GM19463 (cell line): ENCODE results near the gene PLEKHM2.

ENCODE experiments used
- ATAC-seq: cut with Tn5 transposase; IDR thresholded peaks from one replicate; pipeline ENCODE4 v1.9.1; 2021; ENCODE audit warnings: mild to moderate bottlenecking, moderate library complexity; ENCODE audit not compliant: unreplicated experiment

Gene PLEKHM2

DNA sequence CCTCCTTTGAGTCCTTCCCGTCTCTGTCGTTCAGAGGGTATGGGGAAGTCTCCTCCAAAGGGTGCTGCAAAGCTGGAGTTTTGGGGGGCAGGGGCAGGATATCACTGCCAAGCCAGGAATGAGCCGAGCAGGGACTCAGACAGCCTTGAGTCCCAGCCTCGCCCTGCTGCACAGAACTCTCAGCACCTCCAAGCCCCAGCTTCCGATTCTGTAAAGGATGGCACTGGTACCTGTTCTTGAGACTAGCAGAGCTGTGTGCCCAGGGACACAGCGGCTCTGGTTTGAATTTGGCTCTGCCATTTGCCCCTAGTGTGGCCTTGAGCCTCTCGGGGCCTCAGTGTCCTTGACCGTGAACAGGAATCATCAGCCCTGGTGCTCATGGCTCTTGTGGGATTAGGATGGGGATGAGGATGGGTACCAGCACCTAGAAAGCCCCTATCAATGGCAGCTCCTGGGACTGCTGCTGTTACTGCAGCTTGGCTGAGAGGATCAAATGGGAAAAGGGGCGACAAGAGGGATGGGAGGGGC, 73.0 kb downstream of the PLEKHM2 start:
- no peak for ATAC-seq

DNA sequence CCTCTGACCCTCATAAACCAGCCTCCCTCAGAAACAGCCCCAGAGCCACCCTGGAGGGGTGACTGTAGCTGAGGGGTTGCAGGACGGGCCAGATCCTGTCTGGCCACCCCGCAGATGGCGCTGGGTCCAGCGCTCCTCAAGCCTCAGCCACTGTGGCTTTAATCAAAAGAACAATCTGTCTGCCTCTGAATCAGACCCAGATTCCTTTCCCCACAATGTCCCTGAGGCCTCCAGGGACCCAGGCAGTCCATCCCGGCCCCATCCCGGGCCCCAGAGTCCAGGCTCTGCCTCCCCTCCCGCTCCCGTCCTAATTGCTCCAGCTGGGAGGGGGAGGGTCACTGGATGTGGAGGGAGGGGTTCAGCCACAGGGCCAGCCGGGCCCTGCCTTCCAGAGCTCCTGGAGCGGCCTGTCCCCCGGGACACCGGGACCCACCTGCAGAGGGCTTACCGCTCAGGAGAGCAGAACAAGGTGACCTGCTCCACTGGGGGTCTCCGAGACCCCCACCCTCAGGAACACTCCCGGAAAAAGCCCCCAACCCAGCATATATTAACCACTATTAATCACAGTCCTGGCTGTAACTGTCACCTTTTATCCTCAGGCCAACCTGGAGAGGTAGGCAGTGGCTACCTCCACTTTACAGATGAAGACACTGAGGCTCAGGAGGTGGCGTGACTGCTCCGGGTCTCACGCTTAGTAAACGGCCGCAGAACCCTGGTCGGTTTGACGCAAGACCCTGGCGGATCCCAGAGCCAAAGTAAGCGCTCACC, 73.6 kb downstream of the PLEKHM2 start:
- ATAC-seq: no peak

GRCh38 chr1:15758343-15758931, 74.3 kb downstream of the PLEKHM2 start, which contains the start of gene FBLIM1:
FBLIM1 (plus strand) TSS chr1:15758795; CDS start chr1:15764984, 6,189 bp downstream.
- no peak for ATAC-seq

DNA sequence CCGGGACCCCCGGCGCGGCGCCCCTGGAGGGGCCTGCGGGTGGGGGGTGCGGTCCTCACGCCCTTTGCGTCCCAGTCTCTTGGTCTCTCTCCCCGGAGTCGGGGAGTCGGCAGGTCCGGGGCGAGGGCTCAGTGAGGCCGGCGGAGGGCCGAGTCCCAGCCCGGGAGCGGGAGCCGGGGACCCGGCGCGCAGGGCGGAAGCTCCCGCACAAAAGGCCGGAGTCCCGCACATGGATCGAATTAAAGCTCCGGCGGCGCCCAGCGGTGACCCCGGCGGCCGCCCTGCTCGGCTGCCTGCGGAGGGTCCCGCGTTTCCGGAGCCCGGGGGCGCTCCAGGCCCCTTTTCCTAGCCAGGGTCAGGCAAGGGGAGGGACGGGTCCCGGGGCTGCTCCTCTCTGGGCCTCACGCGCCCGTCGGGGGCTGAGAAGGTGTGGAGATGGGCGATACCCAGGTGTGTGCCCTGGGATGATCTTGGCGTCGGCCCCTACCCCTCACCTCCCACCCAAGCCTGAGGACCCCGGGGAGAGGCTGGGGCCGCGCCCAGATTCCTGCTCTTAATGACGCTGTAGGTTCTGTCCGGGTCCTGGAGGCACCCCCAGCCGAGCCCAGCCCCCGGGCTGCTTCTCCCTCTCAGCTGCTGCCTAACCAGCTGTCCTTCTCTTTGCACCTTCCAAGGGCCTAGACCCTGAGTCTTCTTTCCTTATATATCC, 75.0 kb downstream of the PLEKHM2 start:
- ATAC-seq: no peak

GRCh38 chr1:15760520-15761211, 76.5 kb downstream of the PLEKHM2 start:
- no peak for ATAC-seq

DNA sequence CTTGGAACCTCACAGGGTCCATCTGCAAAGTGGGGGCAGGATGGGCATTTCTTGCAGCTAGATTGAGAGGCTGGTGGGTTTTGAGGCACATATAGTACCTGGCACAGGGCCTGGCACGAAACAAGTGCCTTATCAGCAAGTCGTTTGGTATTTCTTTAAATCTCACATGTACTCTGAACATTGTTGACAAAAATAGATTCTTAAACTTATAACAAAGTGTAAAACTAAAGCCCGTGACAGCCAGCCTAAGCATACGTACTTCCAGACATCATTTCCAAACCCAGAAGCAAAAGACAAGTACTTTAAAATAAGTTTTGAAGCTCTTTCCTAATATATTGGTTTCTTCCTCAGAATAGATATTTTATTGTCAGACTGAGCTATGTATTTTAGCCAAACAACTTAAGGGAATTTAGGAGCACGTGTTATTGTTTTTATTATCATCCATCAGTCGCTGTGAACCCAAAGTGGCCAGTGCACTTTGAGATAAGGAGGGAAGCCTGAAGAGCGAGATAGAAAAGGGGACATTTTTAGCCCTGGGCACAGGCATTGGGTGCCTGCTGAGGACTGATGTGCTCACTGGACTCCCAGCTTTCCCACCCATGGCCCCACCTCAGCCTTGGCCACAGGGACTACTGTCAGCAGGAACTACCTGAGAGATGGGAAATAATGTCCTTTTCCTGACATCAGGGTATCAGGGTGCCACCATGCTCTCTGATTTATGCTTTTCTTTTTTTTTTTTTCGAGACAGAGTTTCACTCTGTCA, 77.4 kb downstream of the PLEKHM2 start:
- ATAC-seq: no peak

DNA sequence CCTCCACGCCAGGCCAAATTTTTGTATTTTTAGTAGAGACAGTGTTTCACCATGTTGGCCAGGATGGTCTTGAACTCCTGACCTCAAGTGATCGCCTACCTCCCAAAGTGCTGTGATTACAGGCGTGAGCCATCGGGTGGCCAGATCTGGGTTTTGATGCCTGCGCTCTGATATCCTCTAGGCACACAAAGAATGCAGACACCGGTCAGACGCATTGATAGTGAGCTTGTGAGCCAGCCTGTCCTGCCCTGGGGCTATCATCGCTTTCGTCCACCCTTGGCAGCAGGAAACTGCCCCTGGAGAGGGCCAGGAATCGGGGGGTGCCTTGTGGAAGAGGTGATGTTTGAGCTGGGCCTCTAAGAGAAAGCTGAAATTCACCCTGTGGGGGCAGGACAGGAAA, 78.4 kb downstream of the PLEKHM2 start:
- ATAC-seq: no peak

GRCh38 chr1:15764269-15764764, 80.2 kb downstream of the PLEKHM2 start:
- no peak for ATAC-seq

DNA sequence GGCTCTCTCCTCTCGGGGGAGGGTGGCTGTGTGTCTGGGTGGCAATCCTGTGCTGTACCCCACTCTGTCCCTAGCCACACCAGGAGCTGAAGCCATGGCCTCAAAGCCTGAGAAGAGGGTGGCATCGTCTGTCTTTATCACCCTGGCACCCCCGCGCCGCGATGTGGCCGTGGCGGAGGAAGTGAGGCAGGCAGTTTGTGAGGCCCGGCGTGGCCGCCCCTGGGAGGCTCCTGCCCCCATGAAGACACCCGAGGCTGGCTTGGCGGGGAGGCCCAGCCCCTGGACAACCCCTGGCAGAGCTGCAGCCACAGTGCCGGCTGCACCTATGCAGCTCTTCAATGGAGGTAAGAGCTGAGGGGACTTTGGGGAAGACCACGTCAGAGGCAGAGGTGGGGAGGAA, 80.8 kb downstream of the PLEKHM2 start:
- ATAC-seq: no peak

GRCh38 chr1:15765495-15766194, 81.5 kb downstream of the PLEKHM2 start:
- ATAC-seq: no peak

DNA sequence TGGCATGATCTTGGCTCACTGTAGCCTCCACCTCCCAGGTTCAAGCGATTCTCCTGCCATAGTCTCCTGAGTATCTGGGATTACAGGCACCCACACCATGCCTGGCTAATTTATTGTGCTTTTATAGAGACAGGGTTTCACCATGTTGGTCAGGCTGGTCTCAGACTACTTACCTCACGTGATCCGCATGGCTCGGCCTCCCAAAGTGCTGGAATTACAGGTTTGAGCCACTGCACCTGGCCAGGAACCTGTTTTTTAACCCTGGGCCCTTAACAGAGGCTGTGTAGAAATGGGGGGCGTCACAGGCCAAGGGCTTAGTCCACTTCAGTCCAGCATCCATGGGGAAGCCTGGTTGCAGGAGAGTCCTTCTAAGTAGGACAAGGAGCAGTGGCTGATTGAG, 83.8 kb downstream of the PLEKHM2 start:
- no peak for ATAC-seq

GRCh38 chr1:15768388-15768787, 84.3 kb downstream of the PLEKHM2 start:
- ATAC-seq: no peak

GRCh38 chr1:15770313-15770962, 86.3 kb downstream of the PLEKHM2 start:
- ATAC-seq: no peak

- no peak for ATAC-seq
Observed at GRCh38 chr1:15771836-15772515, 87.9 kb downstream of the PLEKHM2 start.

DNA sequence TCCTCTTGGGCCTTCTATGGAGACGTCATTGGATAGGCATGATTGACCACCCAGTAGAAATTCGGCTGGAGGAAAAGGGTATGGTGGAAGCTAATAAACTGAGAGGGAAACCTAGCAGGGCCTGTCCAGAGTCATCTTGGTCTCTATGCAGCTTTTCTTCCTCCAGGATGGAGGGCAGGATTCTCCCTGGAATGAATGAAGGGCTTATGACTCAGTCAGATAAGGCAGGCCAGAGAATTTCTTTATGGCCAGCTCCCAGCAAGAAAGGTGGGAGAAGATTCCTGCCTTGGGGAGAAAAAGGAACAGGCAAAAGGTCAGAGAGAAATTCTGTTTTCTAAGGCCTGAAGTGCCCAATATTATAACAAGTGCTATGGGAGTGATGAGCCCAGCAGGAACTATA, 91.6 kb downstream of the PLEKHM2 start:
- ATAC-seq: no peak

- no peak for ATAC-seq
Observed at GRCh38 chr1:15777909-15778707, 94.0 kb downstream of the PLEKHM2 start.
